HepG2 (cell line): ENCODE results near the gene SEPTIN12. TPM values are rescaled to one million over a fixed set of nuclear protein-coding genes. Genes with fewer than 3 reads are reported as not detected.

ENCODE experiments used
- ATAC-seq: fragments of 200-7000 bp; cut with Tn5 transposase; 3 replicates; pipeline ENCODE4 v1.9.1; 2020; ENCODE audit warnings: mild to moderate bottlenecking, moderate library complexity
- BruUV-seq: library from RNA; stranded (reverse); fragments of 400-500 nt; replicated peaks from 2 replicates; lab custom pipeline; 2021; lab: Mats Ljungman, UMichigan
- CTCF ChIA-PET: fragments of 300-600 bp; formaldehyde crosslinking; extraction: SDS; loops from one replicate; lab custom pipeline; 2021; ENCODE audit warnings: low total read pairs, inconsistent platforms, low intra/inter-chr PET ratio; lab: Yijun Ruan, JAX
- POLR2A ChIA-PET: fragments of 350-600 bp; sonication (Branson Sonifier 250); formaldehyde crosslinking; loops from one replicate; lab custom pipeline; 2020; ENCODE audit warnings: antibody characterized with exemption, inconsistent platforms; lab: Yijun Ruan, JAX
- DNase-seq: peaks from one replicate; pipeline ENCODE4 v3.0.0-alpha.2; 2015; ENCODE audit warnings: low spot score
- FAIRE-seq: peaks from 3 replicates; lab custom pipeline; 2011; peaks lifted over from hg19 to GRCh38; lab: Jason Lieb, UNC
- H2AFZ ChIP-seq: one replicate; pipeline ENCODE4 v1.6.1; 2011; ENCODE audit warnings: low read length, inconsistent platforms
- H3K27ac ChIP-seq: fragments of 300-600 bp; 3 replicates; pipeline ENCODE4 v1.8.0; 2011; ENCODE audit warnings: mixed run types, mild to moderate bottlenecking, mixed read lengths, low read length, inconsistent platforms; ENCODE audit not compliant: insufficient read depth; ENCODE audit errors: extremely low read length
- H3K27me3 ChIP-seq, 2 experiments: fragments of 200-600 bp in 1 of 2; 2 replicates in 1 of 2; 3 replicates in 1 of 2; pipeline versions ENCODE4 v1.6.0 to v1.8.0; 2011; ENCODE audit warnings: low read length in 2 of 2, mild to moderate bottlenecking in 2 of 2, moderate library complexity in 2 of 2, inconsistent platforms in 1 of 2; ENCODE audit not compliant: insufficient read depth in 2 of 2, control insufficient read depth in 1 of 2
- H3K36me3 ChIP-seq, 2 experiments: fragments of 200-600 bp in 1 of 2; replicated peaks in 1 of 2; 2 replicates in 1 of 2; 3 replicates in 1 of 2; pipeline versions ENCODE4 v1.5.1 to v1.8.0; 2011; ENCODE audit warnings: low read length in 2 of 2, inconsistent platforms in 1 of 2; ENCODE audit not compliant: insufficient read depth in 2 of 2, control insufficient read depth in 1 of 2
- H3K4me1 ChIP-seq: 2 replicates; pipeline ENCODE4 v1.5.1; 2012; ENCODE audit warnings: low read length, inconsistent platforms; ENCODE audit not compliant: insufficient read depth
- H3K4me2 ChIP-seq: 2 replicates; pipeline ENCODE4 v1.6.0; 2011; ENCODE audit warnings: low read depth, low read length, inconsistent platforms
- H3K4me3 ChIP-seq, 3 experiments: fragments of 200-600 bp in 1 of 3; sonication (generic), shearing (Covaris generic) in 1 of 3; replicated peaks in 1 of 3; 2 replicates each; pipeline ENCODE4 v1.5.1; 2011 to 2016; ENCODE audit warnings: low read length in 3 of 3, inconsistent platforms in 2 of 3, low read depth in 2 of 3, mild to moderate bottlenecking in 2 of 3, control low read depth in 1 of 3, mixed read lengths in 1 of 3; ENCODE audit not compliant: insufficient read depth in 1 of 3
- H3K79me2 ChIP-seq: one replicate; pipeline ENCODE4 v1.6.1; 2011; ENCODE audit warnings: low read length, inconsistent platforms; ENCODE audit not compliant: insufficient read depth
- H3K9ac ChIP-seq: 2 replicates; pipeline ENCODE4 v1.6.0; 2011; ENCODE audit warnings: mild to moderate bottlenecking, low read depth, low read length, inconsistent platforms; ENCODE audit not compliant: insufficient read depth
- H3K9me3 ChIP-seq: 2 replicates; pipeline ENCODE4 v1.5.1; 2012; ENCODE audit warnings: mild to moderate bottlenecking, low read length
- H4K20me1 ChIP-seq: 2 replicates; pipeline ENCODE4 v1.6.0; 2011; ENCODE audit warnings: inconsistent platforms, mild to moderate bottlenecking, low read length, moderate library complexity; ENCODE audit not compliant: insufficient read depth
- AGO1 ChIP-seq: fragments of 200-400 bp; formaldehyde crosslinking; IDR thresholded peaks from 2 replicates; pipeline ENCODE4 v1.6.1; 2017; ENCODE audit warnings: mild to moderate bottlenecking, low read depth, low read length, moderate library complexity; ENCODE audit not compliant: poor library complexity, severe bottlenecking
- AKAP8 ChIP-seq: sonication (generic); formaldehyde crosslinking; IDR thresholded peaks from 2 replicates; pipeline ENCODE4 v1.5.1; 2020; ENCODE audit warnings: mild to moderate bottlenecking, missing genetic modification reagents
- ATM ChIP-seq: fragments of 450-650 bp; IDR thresholded peaks from 2 replicates; pipeline ENCODE4 v1.7.1; 2017; ENCODE audit warnings: mild to moderate bottlenecking, borderline replicate concordance
- KLF12 ChIP-seq: sonication (generic); formaldehyde crosslinking; IDR thresholded peaks from 2 replicates; pipeline ENCODE4 v1.4.0; 2020; ENCODE audit warnings: missing genetic modification reagents, borderline replicate concordance
- KLF13 ChIP-seq: sonication (generic); formaldehyde crosslinking; IDR thresholded peaks from 2 replicates; pipeline ENCODE4 v1.4.0; 2020; ENCODE audit warnings: mild to moderate bottlenecking, missing genetic modification reagents
- RBFOX2 ChIP-seq: fragments of 200-400 bp; formaldehyde crosslinking; IDR thresholded peaks from 2 replicates; pipeline ENCODE4 v1.6.1; 2017; ENCODE audit warnings: low read depth, mild to moderate bottlenecking, low read length
- SMAD1 ChIP-seq: sonication (generic); formaldehyde crosslinking; IDR thresholded peaks from 2 replicates; pipeline ENCODE4 v1.4.0; 2020; ENCODE audit warnings: missing genetic modification reagents, low read depth, mild to moderate bottlenecking, borderline replicate concordance
- ZBTB8A ChIP-seq: sonication (generic); formaldehyde crosslinking; IDR thresholded peaks from 2 replicates; pipeline ENCODE4 v1.4.0; 2020; ENCODE audit warnings: mild to moderate bottlenecking, low read depth, missing genetic modification reagents, borderline replicate concordance
- ZNF382 ChIP-seq: sonication (generic); formaldehyde crosslinking; IDR thresholded peaks from 2 replicates; pipeline ENCODE4 v1.5.0; 2020; ENCODE audit warnings: missing genetic modification reagents, mild to moderate bottlenecking, borderline replicate concordance
- ZNF772 ChIP-seq: sonication (generic); formaldehyde crosslinking; IDR thresholded peaks from 2 replicates; pipeline ENCODE4 v1.5.0; 2020; ENCODE audit warnings: mild to moderate bottlenecking, missing genetic modification reagents
- ZNF850 ChIP-seq: sonication (generic); formaldehyde crosslinking; conservative IDR thresholded peaks from 2 replicates; pipeline ENCODE4 v1.9.0; 2021; ENCODE audit warnings: mild to moderate bottlenecking, missing genetic modification reagents
- WGBS: methylation state at CpG from one replicate; pipeline ENCODE4 v1.1.6; 2017; ENCODE audit warnings: low lambda C conversion rate; 5-methylcytosine and 5-hydroxymethylcytosine counted together
- in situ Hi-C: cut with HindIII; loops from 2 replicates; pipeline ENCODE4 v1.10.0; 2017; ENCODE audit warnings: low pct_unique_long_range_greater_than_20kb; ENCODE audit not compliant: extremely low pct_ligation_motif_present
- intact Hi-C: fragments of 100-400 bp; cut with micrococcal nuclease; formaldehyde crosslinking; loops from one replicate; pipeline ENCODE4 v1.10.0; 2022; ENCODE audit not compliant: unreplicated experiment
- polyA plus RNA-seq, 8 experiments: library from polyadenylated mRNA; depleted of rRNA in 3 of 8; stranded (reverse) in 7 of 8; unstranded in 1 of 8; fragments of >200 nt; fragmentation: Illumina TruSeq in 4 of 8; extraction: Trizol in 4 of 8; gene quantifications; 2 replicates each; pipeline versions ENCODE4 v1.2.1 to v1.2.3, GENCODE V29; 2011 to 2016; ENCODE audit warnings: low read depth in 4 of 8, missing spikeins in 1 of 8, mixed read lengths in 1 of 8; ENCODE audit not compliant: insufficient read depth in 1 of 8
- total RNA-seq, 5 experiments: library from RNA; depleted of rRNA; stranded (reverse); fragments of >200 nt; fragmentation: Illumina TruSeq; extraction: Trizol; gene quantifications; 2 replicates each; pipeline ENCODE4 v1.2.3, GENCODE V29; 2016; ENCODE audit warnings: low read depth in 1 of 5
- TF ChIP-seq, protein P1 (sequence below): IDR thresholded peaks from 2 replicates; pipeline ENCODE4 v1.6.1; 2016; ENCODE audit warnings: missing compliant biosample characterization, missing genetic modification reagents, borderline replicate concordance
- TF ChIP-seq, protein P2 (sequence below): IDR thresholded peaks from 2 replicates; pipeline ENCODE4 v1.6.1; 2018; ENCODE audit warnings: missing genetic modification reagents, mild to moderate bottlenecking, missing compliant biosample characterization
- TF ChIP-seq, protein P3 (sequence below): sonication (generic); formaldehyde crosslinking; IDR thresholded peaks from 2 replicates; pipeline ENCODE4 v1.9.0; 2021; ENCODE audit warnings: missing genetic modification reagents, borderline replicate concordance
- TF ChIP-seq, protein P4 (sequence below): sonication (generic); formaldehyde crosslinking; IDR thresholded peaks from 2 replicates; pipeline ENCODE4 v1.4.0; 2020; ENCODE audit warnings: missing genetic modification reagents

Gene SEPTIN12
- total and polyA plus RNA-seq, 2 of the 13 experiments (the other 11 are each of a cell fraction or from before 2014, with no cell fraction given), result 0.22 TPM; not detected in 1

DNA sequence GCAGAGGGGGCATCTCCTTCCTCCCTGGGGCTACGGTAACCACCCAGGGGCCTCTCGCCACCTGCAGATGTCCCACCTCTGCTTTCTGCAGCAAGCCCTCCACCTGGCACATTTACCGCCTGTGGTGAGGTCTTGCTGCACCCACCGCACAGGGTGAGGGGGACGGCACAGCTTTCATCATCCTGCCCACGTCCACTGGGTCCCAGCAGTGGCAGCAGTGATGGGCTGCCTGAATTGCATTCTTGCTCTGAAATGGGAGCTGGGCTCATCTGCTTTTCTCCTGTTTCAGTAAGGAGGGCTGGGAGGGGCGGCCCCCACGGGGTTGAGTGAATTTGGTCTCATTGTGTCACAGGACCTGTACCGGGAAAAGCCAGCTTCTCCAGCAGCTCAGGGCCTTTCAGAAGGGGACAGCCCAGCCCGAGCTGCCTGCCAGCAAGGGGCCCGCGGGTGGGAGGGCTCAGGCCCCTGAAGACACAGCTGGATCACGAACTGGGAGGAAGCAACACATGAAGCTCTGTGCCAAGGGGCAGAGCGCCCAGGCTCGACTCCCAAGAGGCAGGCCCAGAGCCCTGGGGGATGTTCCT, 41.1 kb downstream of the SEPTIN12 start:
- H3K27me3 ChIP-seq, result no peaks in the 10 kb centered on the region
- H3K9me3 ChIP-seq, result no peaks in the 10 kb centered on the region
- peaks cover 10 to 13% of the 10 kb centered on the region in 2 experiments; a peak in 4 of 5 replicates for H3K36me3 ChIP-seq
- no peaks in the 10 kb centered on the region for H3K79me2 ChIP-seq
- in situ Hi-C loops, result no loop called here
- 87% methylated on average over 6 of the region's 15 CpGs for WGBS
- BruUV-seq, result no TSS peak
- CTCF ChIA-PET, result no interaction called here
- H3K9ac ChIP-seq, result no peak overlapping the region
- ATAC-seq (peak; percentile 5; the same call in 2 of the 3 replicates), FAIRE-seq (no peak), DNase-seq (no peak)
- no peaks in the 10 kb centered on the region for H4K20me1 ChIP-seq
- H3K4me2 ChIP-seq, result no peak overlapping the region
- POLR2A ChIA-PET, result interaction anchor here (1.0 kb wide), 1 partner anchor 22 kb away, joined by 4 read pairs; no protein-coding TSS in a partner anchor
- no peak overlapping the region for H2AFZ ChIP-seq
- intact Hi-C loops, result no loop called here
- H3K27ac ChIP-seq, result no peak overlapping the region
- H3K4me3 ChIP-seq, result no peak overlapping the region
- peaks cover 14% of the 10 kb centered on the region for H3K4me1 ChIP-seq
- TF ChIP-seq ZNF382 (CRISPR knock-in tag) (no peak), AKAP8 (CRISPR knock-in tag) (peak; percentile 83), KLF13 (CRISPR knock-in tag) (no peak), ATM (no peak), RBFOX2 (no peak), ZNF850 (no peak), SMAD1 (CRISPR knock-in tag) (no peak), AGO1 (peak; percentile 52), ZNF772 (CRISPR knock-in tag) (no peak), KLF12 (CRISPR knock-in tag) (no peak), ZBTB8A (no peak)
- TF ChIP-seq, protein P1, sequence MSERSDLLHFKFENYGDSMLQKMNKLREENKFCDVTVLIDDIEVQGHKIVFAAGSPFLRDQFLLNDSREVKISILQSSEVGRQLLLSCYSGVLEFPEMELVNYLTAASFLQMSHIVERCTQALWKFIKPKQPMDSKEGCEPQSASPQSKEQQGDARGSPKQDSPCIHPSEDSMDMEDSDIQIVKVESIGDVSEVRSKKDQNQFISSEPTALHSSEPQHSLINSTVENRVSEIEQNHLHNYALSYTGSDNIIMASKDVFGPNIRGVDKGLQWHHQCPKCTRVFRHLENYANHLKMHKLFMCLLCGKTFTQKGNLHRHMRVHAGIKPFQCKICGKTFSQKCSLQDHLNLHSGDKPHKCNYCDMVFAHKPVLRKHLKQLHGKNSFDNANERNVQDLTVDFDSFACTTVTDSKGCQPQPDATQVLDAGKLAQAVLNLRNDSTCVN, result no peak
- TF ChIP-seq, protein P2, sequence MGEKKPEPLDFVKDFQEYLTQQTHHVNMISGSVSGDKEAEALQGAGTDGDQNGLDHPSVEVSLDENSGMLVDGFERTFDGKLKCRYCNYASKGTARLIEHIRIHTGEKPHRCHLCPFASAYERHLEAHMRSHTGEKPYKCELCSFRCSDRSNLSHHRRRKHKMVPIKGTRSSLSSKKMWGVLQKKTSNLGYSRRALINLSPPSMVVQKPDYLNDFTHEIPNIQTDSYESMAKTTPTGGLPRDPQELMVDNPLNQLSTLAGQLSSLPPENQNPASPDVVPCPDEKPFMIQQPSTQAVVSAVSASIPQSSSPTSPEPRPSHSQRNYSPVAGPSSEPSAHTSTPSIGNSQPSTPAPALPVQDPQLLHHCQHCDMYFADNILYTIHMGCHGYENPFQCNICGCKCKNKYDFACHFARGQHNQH (CRISPR knock-in tag), result no peak
- TF ChIP-seq, protein P3, sequence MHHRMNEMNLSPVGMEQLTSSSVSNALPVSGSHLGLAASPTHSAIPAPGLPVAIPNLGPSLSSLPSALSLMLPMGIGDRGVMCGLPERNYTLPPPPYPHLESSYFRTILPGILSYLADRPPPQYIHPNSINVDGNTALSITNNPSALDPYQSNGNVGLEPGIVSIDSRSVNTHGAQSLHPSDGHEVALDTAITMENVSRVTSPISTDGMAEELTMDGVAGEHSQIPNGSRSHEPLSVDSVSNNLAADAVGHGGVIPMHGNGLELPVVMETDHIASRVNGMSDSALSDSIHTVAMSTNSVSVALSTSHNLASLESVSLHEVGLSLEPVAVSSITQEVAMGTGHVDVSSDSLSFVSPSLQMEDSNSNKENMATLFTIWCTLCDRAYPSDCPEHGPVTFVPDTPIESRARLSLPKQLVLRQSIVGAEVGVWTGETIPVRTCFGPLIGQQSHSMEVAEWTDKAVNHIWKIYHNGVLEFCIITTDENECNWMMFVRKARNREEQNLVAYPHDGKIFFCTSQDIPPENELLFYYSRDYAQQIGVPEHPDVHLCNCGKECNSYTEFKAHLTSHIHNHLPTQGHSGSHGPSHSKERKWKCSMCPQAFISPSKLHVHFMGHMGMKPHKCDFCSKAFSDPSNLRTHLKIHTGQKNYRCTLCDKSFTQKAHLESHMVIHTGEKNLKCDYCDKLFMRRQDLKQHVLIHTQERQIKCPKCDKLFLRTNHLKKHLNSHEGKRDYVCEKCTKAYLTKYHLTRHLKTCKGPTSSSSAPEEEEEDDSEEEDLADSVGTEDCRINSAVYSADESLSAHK (CRISPR knock-in tag), result no peak
- TF ChIP-seq, protein P4, sequence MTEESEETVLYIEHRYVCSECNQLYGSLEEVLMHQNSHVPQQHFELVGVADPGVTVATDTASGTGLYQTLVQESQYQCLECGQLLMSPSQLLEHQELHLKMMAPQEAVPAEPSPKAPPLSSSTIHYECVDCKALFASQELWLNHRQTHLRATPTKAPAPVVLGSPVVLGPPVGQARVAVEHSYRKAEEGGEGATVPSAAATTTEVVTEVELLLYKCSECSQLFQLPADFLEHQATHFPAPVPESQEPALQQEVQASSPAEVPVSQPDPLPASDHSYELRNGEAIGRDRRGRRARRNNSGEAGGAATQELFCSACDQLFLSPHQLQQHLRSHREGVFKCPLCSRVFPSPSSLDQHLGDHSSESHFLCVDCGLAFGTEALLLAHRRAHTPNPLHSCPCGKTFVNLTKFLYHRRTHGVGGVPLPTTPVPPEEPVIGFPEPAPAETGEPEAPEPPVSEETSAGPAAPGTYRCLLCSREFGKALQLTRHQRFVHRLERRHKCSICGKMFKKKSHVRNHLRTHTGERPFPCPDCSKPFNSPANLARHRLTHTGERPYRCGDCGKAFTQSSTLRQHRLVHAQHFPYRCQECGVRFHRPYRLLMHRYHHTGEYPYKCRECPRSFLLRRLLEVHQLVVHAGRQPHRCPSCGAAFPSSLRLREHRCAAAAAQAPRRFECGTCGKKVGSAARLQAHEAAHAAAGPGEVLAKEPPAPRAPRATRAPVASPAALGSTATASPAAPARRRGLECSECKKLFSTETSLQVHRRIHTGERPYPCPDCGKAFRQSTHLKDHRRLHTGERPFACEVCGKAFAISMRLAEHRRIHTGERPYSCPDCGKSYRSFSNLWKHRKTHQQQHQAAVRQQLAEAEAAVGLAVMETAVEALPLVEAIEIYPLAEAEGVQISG (CRISPR knock-in tag), result no peak
